ENCODE results near the gene RHPN2.
"Not testable (repeated sequence)": the region's sequence is repeated elsewhere in the genome, so short reads cannot be mapped to it uniquely, and the experiment has no call there.

RHPN2 gene

DNA sequence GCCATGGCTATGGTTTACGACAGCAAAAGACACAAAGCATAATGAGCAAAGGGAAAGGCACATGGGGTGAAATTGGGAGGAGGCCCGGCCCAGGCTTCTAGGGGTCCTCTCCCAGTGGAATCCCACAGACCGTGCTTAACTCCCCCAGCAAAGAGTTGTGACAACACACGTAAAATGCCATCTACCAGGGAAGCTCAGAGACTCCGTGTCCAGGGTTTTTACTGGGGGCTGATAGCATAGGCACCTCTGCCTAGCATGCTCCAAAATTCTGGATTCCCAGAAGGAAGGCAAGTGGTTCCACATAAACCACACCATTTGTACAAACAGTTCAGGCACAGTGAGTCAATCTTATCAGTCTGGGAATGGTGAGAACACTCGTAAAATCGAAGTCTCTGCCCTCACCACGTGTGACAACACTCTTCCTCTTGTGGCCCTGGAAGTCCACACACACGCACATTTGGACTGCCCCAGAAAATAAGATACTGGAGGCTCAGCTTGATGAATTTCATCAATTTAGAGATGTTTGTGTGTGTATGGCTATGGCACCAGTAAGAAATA is 34.9 kb downstream of the RHPN2 start:
- TF ChIP-seq, protein P1, sequence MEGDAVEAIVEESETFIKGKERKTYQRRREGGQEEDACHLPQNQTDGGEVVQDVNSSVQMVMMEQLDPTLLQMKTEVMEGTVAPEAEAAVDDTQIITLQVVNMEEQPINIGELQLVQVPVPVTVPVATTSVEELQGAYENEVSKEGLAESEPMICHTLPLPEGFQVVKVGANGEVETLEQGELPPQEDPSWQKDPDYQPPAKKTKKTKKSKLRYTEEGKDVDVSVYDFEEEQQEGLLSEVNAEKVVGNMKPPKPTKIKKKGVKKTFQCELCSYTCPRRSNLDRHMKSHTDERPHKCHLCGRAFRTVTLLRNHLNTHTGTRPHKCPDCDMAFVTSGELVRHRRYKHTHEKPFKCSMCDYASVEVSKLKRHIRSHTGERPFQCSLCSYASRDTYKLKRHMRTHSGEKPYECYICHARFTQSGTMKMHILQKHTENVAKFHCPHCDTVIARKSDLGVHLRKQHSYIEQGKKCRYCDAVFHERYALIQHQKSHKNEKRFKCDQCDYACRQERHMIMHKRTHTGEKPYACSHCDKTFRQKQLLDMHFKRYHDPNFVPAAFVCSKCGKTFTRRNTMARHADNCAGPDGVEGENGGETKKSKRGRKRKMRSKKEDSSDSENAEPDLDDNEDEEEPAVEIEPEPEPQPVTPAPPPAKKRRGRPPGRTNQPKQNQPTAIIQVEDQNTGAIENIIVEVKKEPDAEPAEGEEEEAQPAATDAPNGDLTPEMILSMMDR (IDR thresholded peaks at IDR 0.05; ENCODE audit: insufficient read depth, low read depth, low read length, missing control alignments), result no peak
- no peak for DNase-seq (ENCODE audit: low read depth)
- no peak overlapping the region for H3K4me3 ChIP-seq (ENCODE audit: low read length)

- H3K4me3 ChIP-seq (ENCODE audit: low read length); DNase-seq (ENCODE audit: low read depth): not testable (repeated sequence)
These were observed 38.1 kb downstream of the RHPN2 start for GRCh38 chr19:33026602-33027001.

DNA sequence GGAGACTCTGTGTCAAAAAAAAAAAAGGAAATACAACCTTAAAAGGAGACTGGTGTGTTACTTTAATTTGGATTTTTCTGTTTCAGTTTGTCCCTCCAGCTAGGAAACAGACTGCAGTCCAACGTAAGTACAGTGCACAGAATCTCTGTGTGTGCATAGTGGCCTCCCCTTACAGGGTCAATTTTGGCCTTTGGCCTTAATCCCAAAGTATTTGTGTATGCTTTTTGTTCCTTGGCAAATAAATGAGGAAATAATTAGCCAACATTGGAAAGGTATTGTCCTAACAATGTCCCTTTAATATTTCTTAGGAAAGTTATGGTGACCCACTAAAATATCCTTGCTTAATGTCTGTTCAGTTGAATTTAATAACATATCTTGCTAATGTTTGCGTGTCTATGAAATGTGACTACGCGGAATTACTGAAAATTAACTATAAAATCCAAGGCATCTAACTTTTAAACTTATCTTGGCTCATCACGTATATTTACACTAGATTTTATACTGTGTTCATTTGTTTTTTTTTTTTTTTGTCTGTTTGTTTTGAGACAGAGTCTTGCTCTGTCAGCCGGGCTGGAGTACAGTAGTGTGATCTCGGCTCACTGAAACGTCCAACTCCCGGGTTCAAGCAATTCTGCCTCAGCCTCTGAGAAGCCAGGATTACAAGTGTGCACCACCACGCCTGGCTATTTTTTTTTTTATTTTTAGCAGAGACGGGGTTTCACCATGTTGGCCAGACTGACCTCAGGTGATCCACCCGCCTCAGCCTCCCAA is 39.0 kb downstream of the RHPN2 start:
- not testable (repeated sequence) for H3K4me3 ChIP-seq (ENCODE audit: low read length); DNase-seq (ENCODE audit: low read depth)

GRCh38 chr19:33024398-33024797 is 40.3 kb downstream of the RHPN2 start:
- H3K4me3 ChIP-seq (ENCODE audit: low read length), result no peak overlapping the region
- no peak for DNase-seq (ENCODE audit: low read depth)
- TF ChIP-seq, protein P1 (IDR thresholded peaks at IDR 0.05; ENCODE audit: insufficient read depth, low read depth, low read length, missing control alignments), result no peak

DNA sequence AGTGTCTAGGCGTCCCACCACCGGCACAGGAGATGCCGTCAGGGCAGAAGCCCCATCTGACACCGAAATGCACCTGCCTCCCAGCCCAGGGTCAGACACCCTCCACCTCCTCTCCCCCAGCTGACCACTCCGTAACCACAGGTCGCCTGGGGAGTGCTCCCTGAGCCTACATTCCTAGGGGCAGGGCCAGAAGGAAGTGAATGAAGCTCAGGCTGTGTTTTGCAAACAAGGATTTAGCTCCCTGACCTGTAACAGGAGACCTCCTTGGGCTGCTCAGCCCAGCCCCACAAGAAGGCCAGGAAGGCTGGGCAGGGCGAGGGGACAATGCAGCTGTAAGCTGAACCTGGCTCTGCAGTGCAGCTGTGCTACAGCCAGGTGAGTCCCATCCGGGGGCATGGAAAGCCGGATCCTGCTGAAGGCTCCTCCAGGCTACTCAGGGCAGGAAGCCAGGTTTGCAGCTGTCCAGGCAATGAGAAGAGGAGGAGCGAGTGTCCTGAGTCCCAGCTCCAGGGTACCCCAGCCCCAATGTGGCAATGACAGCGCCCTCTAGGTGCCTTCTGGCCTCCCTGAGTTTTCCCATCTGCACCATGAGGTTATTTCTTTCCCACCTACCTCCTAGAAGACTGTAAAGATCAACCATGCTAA is 42.1 kb downstream of the RHPN2 start:
- DNase-seq (ENCODE audit: low read depth), result no peak
- no peak overlapping the region for H3K4me3 ChIP-seq (ENCODE audit: low read length)
- TF ChIP-seq, protein P1 (IDR thresholded peaks at IDR 0.05; ENCODE audit: insufficient read depth, low read depth, low read length, missing control alignments), result no peak

DNA sequence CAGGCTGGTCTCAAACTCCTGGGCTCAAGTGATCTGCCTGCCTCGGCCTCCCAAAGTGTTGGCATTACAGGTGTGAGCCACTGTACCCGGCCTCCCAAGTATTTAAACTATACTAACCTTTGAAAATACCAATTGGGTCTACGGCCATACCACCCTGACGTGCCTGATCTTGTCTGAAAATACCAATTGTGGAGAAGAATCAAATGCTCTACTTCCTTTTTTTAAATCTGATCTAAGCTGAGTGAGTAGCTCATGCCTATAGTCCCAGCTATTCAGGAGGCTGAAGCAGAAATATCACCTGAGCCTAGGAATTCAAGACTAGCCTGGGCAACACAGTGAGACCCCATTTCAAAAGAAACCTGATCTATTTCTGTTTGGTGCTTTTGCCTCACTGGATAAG is 53.8 kb downstream of the RHPN2 start:
- not testable (repeated sequence) for H3K4me3 ChIP-seq (ENCODE audit: low read length)
- DNase-seq (ENCODE audit: low read depth), result peak; percentile 20

DNA sequence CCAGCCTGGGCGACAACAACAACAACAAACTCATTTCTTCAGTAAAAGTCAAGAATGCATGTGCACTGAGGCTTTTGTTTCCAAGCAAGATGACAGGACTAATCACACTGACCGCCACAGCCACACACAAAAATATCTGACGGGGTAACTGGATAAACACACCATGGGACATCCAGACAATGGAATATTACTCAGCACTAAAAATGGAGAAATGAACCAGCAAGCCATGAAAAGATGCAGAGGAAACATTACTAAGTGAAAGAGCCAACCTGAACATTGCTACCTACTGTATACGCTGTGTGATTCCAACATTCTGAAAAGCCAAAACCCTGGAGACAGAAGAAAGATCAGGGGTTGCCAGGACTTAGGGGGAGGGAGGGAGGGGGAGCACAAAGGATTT is 56.0 kb downstream of the RHPN2 start:
- no peak for DNase-seq (ENCODE audit: low read depth)
- no peak overlapping the region for H3K4me3 ChIP-seq (ENCODE audit: low read length)
- TF ChIP-seq, protein P1 (IDR thresholded peaks at IDR 0.05; ENCODE audit: insufficient read depth, low read depth, low read length, missing control alignments), result no peak

GRCh38 chr19:33005440-33005839 is 59.2 kb downstream of the RHPN2 start:
- TF ChIP-seq, protein P1 (IDR thresholded peaks at IDR 0.05; ENCODE audit: insufficient read depth, low read depth, low read length, missing control alignments), result no peak
- peak; percentile 70 for DNase-seq (ENCODE audit: low read depth)
- no peak overlapping the region for H3K4me3 ChIP-seq (ENCODE audit: low read length)

- DNase-seq (ENCODE audit: low read depth); H3K4me3 ChIP-seq (ENCODE audit: low read length): not testable (repeated sequence)
These were observed 61.2 kb downstream of the RHPN2 start for GRCh38 chr19:33003424-33004024.

- not testable (repeated sequence) for DNase-seq (ENCODE audit: low read depth)
These were observed 62.4 kb downstream of the RHPN2 start for GRCh38 chr19:33002126-33002865.

More at GRCh38 chr19:33002126-33002865, 62.4 kb downstream of the RHPN2 start:
- not testable (repeated sequence) for H3K4me3 ChIP-seq (ENCODE audit: low read length)
